ENCODE results near the gene PHOSPHO1. TPM values are rescaled to one million over a fixed set of nuclear protein-coding genes. Genes with fewer than 3 reads are reported as not detected.
"Not testable (repeated sequence)": the region's sequence is repeated elsewhere in the genome, so short reads cannot be mapped to it uniquely, and the experiment has no call there.

PHOSPHO1 gene
- total RNA-seq, 1 donor from 2014 or later, result 0.52 TPM

- intact Hi-C loops (cut with micrococcal nuclease), result no loop called here
- H3K27ac ChIP-seq (replicated peaks), result no peak overlapping the region
- H3K9me3 ChIP-seq (replicated peaks), result no peaks in the 10 kb centered on the region
- DNase-seq, result no peak
- no peak overlapping the region for H3K4me3 ChIP-seq
- H3K4me1 ChIP-seq, result no peaks in the 10 kb centered on the region
- no peak for TF ChIP-seq CTCF (IDR thresholded peaks at IDR 0.05; ENCODE audit: borderline replicate concordance)
- H3K36me3 ChIP-seq, result no peaks in the 10 kb centered on the region
- H3K27me3 ChIP-seq (ENCODE audit: low read depth), result no peaks in the 10 kb centered on the region
Observed at GRCh38 chr17:49269356-49269755, 38.8 kb upstream of the PHOSPHO1 start.

GRCh38 chr17:49267912-49268311 lies 37.3 kb upstream of the PHOSPHO1 start:
- Histone ChIP-seq H3K4me3 (no peak overlapping the region), H3K27ac (replicated peaks) (no peak overlapping the region), H3K9me3 (replicated peaks) (no peaks in the 10 kb centered on the region), H3K4me1 (no peaks in the 10 kb centered on the region), H3K27me3 (ENCODE audit: low read depth) (no peaks in the 10 kb centered on the region), H3K36me3 (no peaks in the 10 kb centered on the region)
- intact Hi-C loops (cut with micrococcal nuclease), result no loop called here
- no peak for TF ChIP-seq CTCF (IDR thresholded peaks at IDR 0.05; ENCODE audit: borderline replicate concordance)
- no peak for DNase-seq

GRCh38 chr17:49266233-49266632 lies 35.6 kb upstream of the PHOSPHO1 start:
- Histone ChIP-seq H3K4me3 (no peak overlapping the region), H3K27me3 (ENCODE audit: low read depth) (no peaks in the 10 kb centered on the region), H3K4me1 (no peaks in the 10 kb centered on the region), H3K36me3 (no peaks in the 10 kb centered on the region), H3K9me3 (replicated peaks) (no peaks in the 10 kb centered on the region), H3K27ac (replicated peaks) (no peak overlapping the region)
- TF ChIP-seq CTCF (IDR thresholded peaks at IDR 0.05; ENCODE audit: borderline replicate concordance), result no peak
- intact Hi-C loops (cut with micrococcal nuclease), result no loop called here
- DNase-seq, result no peak

- H3K9me3 ChIP-seq (replicated peaks); intact Hi-C loops (cut with micrococcal nuclease); H3K36me3 ChIP-seq; H3K27me3 ChIP-seq (ENCODE audit: low read depth); H3K4me3 ChIP-seq; H3K27ac ChIP-seq (replicated peaks); DNase-seq: not testable (repeated sequence)
- peaks cover 18% of the 10 kb centered on the region for H3K4me1 ChIP-seq
Observed at GRCh38 chr17:49261540-49261939, 31.0 kb upstream of the PHOSPHO1 start.

- peaks cover 18% of the 10 kb centered on the region for H3K4me1 ChIP-seq
- H3K36me3 ChIP-seq, result no peaks in the 10 kb centered on the region
- DNase-seq, result no peak
- intact Hi-C loops (cut with micrococcal nuclease), result no loop called here
- TF ChIP-seq CTCF (IDR thresholded peaks at IDR 0.05; ENCODE audit: borderline replicate concordance), result no peak
- no peaks in the 10 kb centered on the region for H3K27me3 ChIP-seq (ENCODE audit: low read depth)
- H3K27ac ChIP-seq (replicated peaks), result peak overlapping the region; percentile 88
- peak overlapping the region; percentile 66 for H3K4me3 ChIP-seq
- H3K9me3 ChIP-seq (replicated peaks), result no peaks in the 10 kb centered on the region
Observed at GRCh38 chr17:49260817-49261291, 30.3 kb upstream of the PHOSPHO1 start.

- H3K36me3 ChIP-seq, result no peaks in the 10 kb centered on the region
- H3K4me1 ChIP-seq, result peaks cover 18% of the 10 kb centered on the region
- no peaks in the 10 kb centered on the region for H3K9me3 ChIP-seq (replicated peaks)
- H3K27ac ChIP-seq (replicated peaks), result peak overlapping the region; percentile 88
- peak overlapping the region; percentile 66 for H3K4me3 ChIP-seq
- peak; percentile 68 for DNase-seq
- H3K27me3 ChIP-seq (ENCODE audit: low read depth), result no peaks in the 10 kb centered on the region
- TF ChIP-seq CTCF (IDR thresholded peaks at IDR 0.05; ENCODE audit: borderline replicate concordance), result no peak
- intact Hi-C loops (cut with micrococcal nuclease), result no loop called here
Observed at GRCh38 chr17:49260011-49260816, 29.6 kb upstream of the PHOSPHO1 start.
